ENCODE results near the gene HSPA12B. TPM values are rescaled to one million over a fixed set of nuclear protein-coding genes. Genes with fewer than 3 reads are reported as not detected.

The HSPA12B gene
- total and polyA plus RNA-seq, 2 experiments from 2014 or later, result 2.5 to 3.4 TPM

DNA sequence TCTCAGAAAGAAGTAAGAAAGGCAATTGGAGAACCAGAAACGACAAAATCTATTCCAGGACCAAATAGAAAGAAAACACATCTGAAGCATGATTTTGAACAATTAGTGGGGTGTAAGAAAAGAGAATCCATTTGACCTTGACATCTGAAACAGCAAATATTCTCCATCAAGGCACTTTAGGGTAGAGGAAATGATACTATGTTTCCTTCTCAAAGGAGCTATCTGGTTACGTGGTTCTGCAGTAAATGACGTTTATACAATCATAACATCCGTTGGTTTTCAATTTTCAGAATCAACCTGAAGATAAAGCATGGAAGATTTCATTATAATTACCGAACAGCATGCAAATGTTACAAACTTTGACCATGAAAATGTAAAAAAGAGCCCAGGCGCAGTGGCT is 11.9 kb upstream of the HSPA12B start:
- Histone ChIP-seq H3K9me2 (replicated peaks; ENCODE audit: insufficient read depth) (no peaks in the 10 kb centered on the region), H3K36me3 (replicated peaks; ENCODE audit: insufficient read depth, low read depth) (no peaks in the 10 kb centered on the region), H4K20me1 (ENCODE audit: insufficient read depth, poor library complexity, severe bottlenecking) (no peaks in the 10 kb centered on the region), H3K4me2 (no peak overlapping the region), H3K27me3 (peaks cover 5% of the 10 kb centered on the region), H3K4me1 (ENCODE audit: insufficient read depth) (no peaks in the 10 kb centered on the region), H3K4me3 (no peak overlapping the region), H2AFZ (no peak overlapping the region), H3K79me2 (no peaks in the 10 kb centered on the region), H3K9me3 (ENCODE audit: low read depth) (no peaks in the 10 kb centered on the region), H3K27ac (no peak overlapping the region)
- TF ChIP-seq, protein P1, sequence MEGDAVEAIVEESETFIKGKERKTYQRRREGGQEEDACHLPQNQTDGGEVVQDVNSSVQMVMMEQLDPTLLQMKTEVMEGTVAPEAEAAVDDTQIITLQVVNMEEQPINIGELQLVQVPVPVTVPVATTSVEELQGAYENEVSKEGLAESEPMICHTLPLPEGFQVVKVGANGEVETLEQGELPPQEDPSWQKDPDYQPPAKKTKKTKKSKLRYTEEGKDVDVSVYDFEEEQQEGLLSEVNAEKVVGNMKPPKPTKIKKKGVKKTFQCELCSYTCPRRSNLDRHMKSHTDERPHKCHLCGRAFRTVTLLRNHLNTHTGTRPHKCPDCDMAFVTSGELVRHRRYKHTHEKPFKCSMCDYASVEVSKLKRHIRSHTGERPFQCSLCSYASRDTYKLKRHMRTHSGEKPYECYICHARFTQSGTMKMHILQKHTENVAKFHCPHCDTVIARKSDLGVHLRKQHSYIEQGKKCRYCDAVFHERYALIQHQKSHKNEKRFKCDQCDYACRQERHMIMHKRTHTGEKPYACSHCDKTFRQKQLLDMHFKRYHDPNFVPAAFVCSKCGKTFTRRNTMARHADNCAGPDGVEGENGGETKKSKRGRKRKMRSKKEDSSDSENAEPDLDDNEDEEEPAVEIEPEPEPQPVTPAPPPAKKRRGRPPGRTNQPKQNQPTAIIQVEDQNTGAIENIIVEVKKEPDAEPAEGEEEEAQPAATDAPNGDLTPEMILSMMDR (IDR thresholded peaks at IDR 0.05; ENCODE audit: poor library complexity), result no peak
- TF ChIP-seq EZH2phosphoT487 (IDR thresholded peaks at IDR 0.05; ENCODE audit: low read depth, severe bottlenecking, unreplicated experiment) (no peak), EZH2 (IDR thresholded peaks at IDR 0.05; ENCODE audit: borderline replicate concordance) (no peak)
- WGBS (ENCODE audit: low lambda C conversion rate, missing lambda C conversion rate), result 59% methylated on average over 6 of the region's 6 CpGs
- no peak for DNase-seq (ENCODE audit: low spot score)

DNA sequence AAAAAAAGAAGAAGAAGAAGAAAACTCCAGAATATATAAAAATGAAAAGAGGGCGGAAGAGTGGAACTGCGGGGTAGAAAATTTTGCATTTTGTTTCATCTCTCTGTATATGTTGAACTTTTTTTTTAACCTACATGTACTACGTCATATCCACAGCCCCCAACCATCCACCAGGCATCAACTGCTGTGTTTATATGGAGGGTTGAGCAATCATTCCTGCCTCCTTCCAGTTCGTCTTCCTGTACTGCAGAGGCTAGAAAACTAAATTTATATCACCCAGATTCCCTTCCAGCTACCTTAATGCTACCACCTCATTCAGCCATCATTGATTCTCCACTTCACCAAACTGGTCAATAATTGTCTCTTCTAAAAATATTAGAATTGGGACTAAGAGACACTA is 10.6 kb upstream of the HSPA12B start:
- TF ChIP-seq, protein P1 (IDR thresholded peaks at IDR 0.05; ENCODE audit: poor library complexity), result no peak
- TF ChIP-seq EZH2 (IDR thresholded peaks at IDR 0.05; ENCODE audit: borderline replicate concordance) (no peak), EZH2phosphoT487 (IDR thresholded peaks at IDR 0.05; ENCODE audit: low read depth, severe bottlenecking, unreplicated experiment) (no peak)
- Histone ChIP-seq H4K20me1 (ENCODE audit: insufficient read depth, poor library complexity, severe bottlenecking) (no peaks in the 10 kb centered on the region), H3K4me3 (no peak overlapping the region), H3K9me2 (replicated peaks; ENCODE audit: insufficient read depth) (no peaks in the 10 kb centered on the region), H3K27me3 (peaks cover 8% of the 10 kb centered on the region), H3K4me2 (no peak overlapping the region), H3K79me2 (no peaks in the 10 kb centered on the region), H3K9me3 (ENCODE audit: low read depth) (no peaks in the 10 kb centered on the region), H2AFZ (no peak overlapping the region), H3K4me1 (ENCODE audit: insufficient read depth) (no peaks in the 10 kb centered on the region), H3K27ac (no peak overlapping the region), H3K36me3 (replicated peaks; ENCODE audit: insufficient read depth, low read depth) (no peaks in the 10 kb centered on the region)
- DNase-seq (ENCODE audit: low spot score), result no peak
- 90% methylated on average over 4 of the region's 4 CpGs for WGBS (ENCODE audit: low lambda C conversion rate, missing lambda C conversion rate)

- no peaks in the 10 kb centered on the region for H3K4me1 ChIP-seq (ENCODE audit: insufficient read depth)
- no peak overlapping the region for H3K27ac ChIP-seq
- no peak overlapping the region for H3K4me2 ChIP-seq
- H3K27me3 ChIP-seq, result peaks cover 14% of the 10 kb centered on the region
- H3K79me2 ChIP-seq, result no peaks in the 10 kb centered on the region
- no peak overlapping the region for H2AFZ ChIP-seq
- TF ChIP-seq, protein P1 (IDR thresholded peaks at IDR 0.05; ENCODE audit: poor library complexity), result no peak
- no peak for TF ChIP-seq EZH2 (IDR thresholded peaks at IDR 0.05; ENCODE audit: borderline replicate concordance)
- no peak for TF ChIP-seq EZH2phosphoT487 (IDR thresholded peaks at IDR 0.05; ENCODE audit: low read depth, severe bottlenecking, unreplicated experiment)
- no peaks in the 10 kb centered on the region for H3K36me3 ChIP-seq (replicated peaks; ENCODE audit: insufficient read depth, low read depth)
- DNase-seq (ENCODE audit: low spot score), result no peak
- H3K4me3 ChIP-seq, result no peak overlapping the region
- no peaks in the 10 kb centered on the region for H3K9me2 ChIP-seq (replicated peaks; ENCODE audit: insufficient read depth)
- no peaks in the 10 kb centered on the region for H4K20me1 ChIP-seq (ENCODE audit: insufficient read depth, poor library complexity, severe bottlenecking)
- WGBS (ENCODE audit: low lambda C conversion rate, missing lambda C conversion rate), result 92% methylated on average over 8 of the region's 8 CpGs
- H3K9me3 ChIP-seq (ENCODE audit: low read depth), result no peaks in the 10 kb centered on the region
Measured at GRCh38 chr20:3723284-3723683, 9.2 kb upstream of the HSPA12B start.

DNA sequence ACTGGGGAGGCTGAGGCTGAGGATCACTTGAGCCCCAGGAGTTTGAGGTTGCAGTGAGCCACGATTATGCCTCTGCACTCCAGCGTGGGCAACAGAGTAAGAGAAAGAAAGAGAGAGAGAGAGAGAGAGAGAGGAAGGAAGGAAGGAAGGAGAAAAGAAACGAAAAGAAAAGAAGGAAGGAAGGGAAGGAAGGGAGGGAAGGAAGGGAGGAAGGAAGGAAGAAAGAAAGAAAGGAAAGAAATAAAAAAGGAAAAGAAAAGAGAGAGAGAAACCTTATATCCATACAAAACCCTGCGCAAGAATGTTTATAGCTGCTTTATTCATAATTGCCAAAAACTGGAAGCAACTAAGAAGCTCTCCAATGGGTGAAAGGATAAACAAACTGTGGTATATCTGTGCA is 8.1 kb upstream of the HSPA12B start:
- TF ChIP-seq EZH2 (IDR thresholded peaks at IDR 0.05; ENCODE audit: borderline replicate concordance) (no peak), EZH2phosphoT487 (IDR thresholded peaks at IDR 0.05; ENCODE audit: low read depth, severe bottlenecking, unreplicated experiment) (no peak)
- TF ChIP-seq, protein P1 (IDR thresholded peaks at IDR 0.05; ENCODE audit: poor library complexity), result no peak
- 74% methylated on average over 4 of the region's 4 CpGs for WGBS (ENCODE audit: low lambda C conversion rate, missing lambda C conversion rate)
- H4K20me1 ChIP-seq (ENCODE audit: insufficient read depth, poor library complexity, severe bottlenecking), result no peaks in the 10 kb centered on the region
- no peak overlapping the region for H3K4me2 ChIP-seq
- no peak overlapping the region for H3K27ac ChIP-seq
- no peaks in the 10 kb centered on the region for H3K9me3 ChIP-seq (ENCODE audit: low read depth)
- H3K4me1 ChIP-seq (ENCODE audit: insufficient read depth), result no peaks in the 10 kb centered on the region
- no peak overlapping the region for H2AFZ ChIP-seq
- no peaks in the 10 kb centered on the region for H3K36me3 ChIP-seq (replicated peaks; ENCODE audit: insufficient read depth, low read depth)
- no peak for DNase-seq (ENCODE audit: low spot score)
- no peak overlapping the region for H3K4me3 ChIP-seq
- H3K79me2 ChIP-seq, result no peaks in the 10 kb centered on the region
- peaks cover 22% of the 10 kb centered on the region for H3K27me3 ChIP-seq
- no peaks in the 10 kb centered on the region for H3K9me2 ChIP-seq (replicated peaks; ENCODE audit: insufficient read depth)

Data from hepatocyte (in vitro differentiated cells).